Measurements from ENCODE around the gene BAIAP2L1.
A peak's percentile ranks its signal among the peaks of the same experiment; 100 is the strongest.

BAIAP2L1 gene

GRCh38 chr7:98434087-98434486 is 33.2 kb upstream of the BAIAP2L1 start:
- H3K4me1 ChIP-seq (ENCODE audit: control insufficient read depth, insufficient read depth, low read depth, low read length): no peaks in the 10 kb centered on the region
- no peak overlapping the region for H3K23ac ChIP-seq (ENCODE audit: low read length in 2 of 2)
- no peak overlapping the region for H3K9ac ChIP-seq (ENCODE audit: low read length)
- no peaks in the 10 kb centered on the region for H3K79me1 ChIP-seq (replicated peaks; ENCODE audit: low read length, poor library complexity, severe bottlenecking)
- H3K4ac ChIP-seq (ENCODE audit: low read depth in 1 of 2, low read length in 2 of 2): no peak overlapping the region
- H2BK15ac ChIP-seq (ENCODE audit: low read depth, poor library complexity, severe bottlenecking): no peak overlapping the region
- no peak overlapping the region for H2BK12ac ChIP-seq (ENCODE audit: low read length in 2 of 2)
- H4K8ac ChIP-seq (ENCODE audit: low read length): no peak overlapping the region
- H3K9me3 ChIP-seq (ENCODE audit: control insufficient read depth, low read length): no peaks in the 10 kb centered on the region
- H2BK5ac ChIP-seq (ENCODE audit: low read depth, low read length, poor library complexity, severe bottlenecking): no peak overlapping the region
- H3K36me3 ChIP-seq (ENCODE audit: control insufficient read depth in 1 of 2, insufficient read depth in 2 of 2, low read depth in 1 of 2, low read length in 2 of 2): no peaks in the 10 kb centered on the region
- H3K27me3 ChIP-seq (ENCODE audit: control insufficient read depth in 1 of 2, insufficient read depth in 1 of 2, low read length in 2 of 2): peaks cover 0 to 17% of the 10 kb centered on the region in 2 experiments
- no peak overlapping the region for H2BK120ac ChIP-seq (ENCODE audit: low read depth, low read length)
- 88% methylated on average over 10 of the region's 10 CpGs for WGBS
- H3K27ac ChIP-seq (ENCODE audit: low read length, poor library complexity, severe bottlenecking): no peak overlapping the region
- H3K4me3 ChIP-seq (ENCODE audit: insufficient read depth in 1 of 2, low read depth in 1 of 2, low read length in 2 of 2): no peak overlapping the region
- H3K18ac ChIP-seq (ENCODE audit: low read depth in 1 of 2, low read length in 2 of 2): no peak overlapping the region
- no peak overlapping the region for H3K14ac ChIP-seq (ENCODE audit: low read length in 2 of 2)
- no peak for DNase-seq
- H2AFZ ChIP-seq (ENCODE audit: low read depth, low read length): no peak overlapping the region
- no peak overlapping the region for H4K91ac ChIP-seq (ENCODE audit: low read length)
- no peak overlapping the region for H2AK5ac ChIP-seq (ENCODE audit: low read length, severe bottlenecking)
- H3K4me2 ChIP-seq (ENCODE audit: low read length, poor library complexity, severe bottlenecking): no peak overlapping the region

DNA sequence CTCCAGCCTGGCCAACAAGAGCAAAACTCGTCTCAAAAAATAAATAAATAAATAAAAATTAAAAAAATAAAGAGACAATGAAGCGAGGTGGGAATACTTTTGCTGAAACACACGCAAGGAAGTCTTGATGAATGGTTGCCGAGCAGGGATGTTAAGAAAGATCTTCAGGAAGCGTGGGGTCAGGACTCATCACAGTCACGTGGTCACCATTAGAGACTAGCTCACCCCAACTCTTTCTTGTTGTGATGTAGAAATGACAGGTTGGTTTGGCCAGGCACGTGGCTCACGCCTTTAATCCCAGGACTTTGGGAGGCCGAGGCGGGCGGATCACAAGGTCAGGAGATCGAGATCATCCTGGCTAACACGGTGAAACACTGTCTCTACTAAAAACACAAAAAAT is 28.9 kb upstream of the BAIAP2L1 start:
- Histone ChIP-seq H3K36me3 (ENCODE audit: control insufficient read depth in 1 of 2, insufficient read depth in 2 of 2, low read depth in 1 of 2, low read length in 2 of 2) (no peaks in the 10 kb centered on the region), H2AFZ (ENCODE audit: low read depth, low read length) (no peak overlapping the region), H2BK12ac (ENCODE audit: low read length in 2 of 2) (no peak overlapping the region), H3K27me3 (ENCODE audit: control insufficient read depth in 1 of 2, insufficient read depth in 1 of 2, low read length in 2 of 2) (peaks cover 0 to 17% of the 10 kb centered on the region in 2 experiments), H3K23ac (ENCODE audit: low read length in 2 of 2) (no peak overlapping the region), H3K27ac (ENCODE audit: low read length, poor library complexity, severe bottlenecking) (no peak overlapping the region), H2BK120ac (ENCODE audit: low read depth, low read length) (no peak overlapping the region), H2AK5ac (ENCODE audit: low read length, severe bottlenecking) (no peak overlapping the region), H3K9me3 (ENCODE audit: control insufficient read depth, low read length) (no peaks in the 10 kb centered on the region), H3K4me2 (ENCODE audit: low read length, poor library complexity, severe bottlenecking) (no peak overlapping the region), H3K9ac (ENCODE audit: low read length) (no peak overlapping the region), H2BK15ac (ENCODE audit: low read depth, poor library complexity, severe bottlenecking) (no peak overlapping the region), H3K79me1 (replicated peaks; ENCODE audit: low read length, poor library complexity, severe bottlenecking) (no peaks in the 10 kb centered on the region), H3K4me3 (ENCODE audit: insufficient read depth in 1 of 2, low read depth in 1 of 2, low read length in 2 of 2) (no peak overlapping the region), H3K4me1 (ENCODE audit: control insufficient read depth, insufficient read depth, low read depth, low read length) (no peaks in the 10 kb centered on the region), H3K14ac (ENCODE audit: low read length in 2 of 2) (no peak overlapping the region), H4K91ac (ENCODE audit: low read length) (no peak overlapping the region), H3K18ac (ENCODE audit: low read depth in 1 of 2, low read length in 2 of 2) (no peak overlapping the region), H2BK5ac (ENCODE audit: low read depth, low read length, poor library complexity, severe bottlenecking) (no peak overlapping the region), H3K4ac (ENCODE audit: low read depth in 1 of 2, low read length in 2 of 2) (no peak overlapping the region), H4K8ac (ENCODE audit: low read length) (no peak overlapping the region)
- 98% methylated on average over 10 of the region's 13 CpGs for WGBS
- no peak for DNase-seq

DNA sequence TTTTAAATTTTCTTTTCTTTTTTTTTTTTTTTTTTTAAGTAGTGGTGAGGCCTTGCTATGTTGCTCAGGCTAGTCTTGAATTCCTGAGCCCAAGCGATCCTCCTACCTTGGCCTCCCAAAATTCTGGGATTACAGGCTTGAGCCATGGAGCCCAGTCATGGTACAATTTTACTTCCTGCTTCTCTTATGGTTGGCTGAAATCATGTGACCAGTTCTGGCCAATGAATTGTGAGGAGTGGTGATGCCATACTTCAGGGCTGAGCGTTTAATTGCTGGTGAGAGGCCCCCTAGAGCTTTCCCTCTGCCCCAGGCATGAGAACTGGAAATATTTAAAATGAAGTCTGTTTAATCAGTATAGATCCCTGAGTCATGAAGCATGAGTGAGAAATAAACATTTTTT is 22.2 kb upstream of the BAIAP2L1 start:
- Histone ChIP-seq H2AFZ (ENCODE audit: low read depth, low read length) (no peak overlapping the region), H2BK5ac (ENCODE audit: low read depth, low read length, poor library complexity, severe bottlenecking) (no peak overlapping the region), H3K27me3 (ENCODE audit: control insufficient read depth in 1 of 2, insufficient read depth in 1 of 2, low read length in 2 of 2) (peaks cover 0 to 3% of the 10 kb centered on the region in 2 experiments), H4K8ac (ENCODE audit: low read length) (no peak overlapping the region), H3K9ac (ENCODE audit: low read length) (no peak overlapping the region), H3K27ac (ENCODE audit: low read length, poor library complexity, severe bottlenecking) (no peak overlapping the region), H2BK12ac (ENCODE audit: low read length in 2 of 2) (no peak overlapping the region), H3K79me1 (replicated peaks; ENCODE audit: low read length, poor library complexity, severe bottlenecking) (no peaks in the 10 kb centered on the region), H3K4ac (ENCODE audit: low read depth in 1 of 2, low read length in 2 of 2) (no peak overlapping the region), H3K4me3 (ENCODE audit: insufficient read depth in 1 of 2, low read depth in 1 of 2, low read length in 2 of 2) (no peak overlapping the region), H3K9me3 (ENCODE audit: control insufficient read depth, low read length) (no peaks in the 10 kb centered on the region), H2BK120ac (ENCODE audit: low read depth, low read length) (no peak overlapping the region), H3K4me1 (ENCODE audit: control insufficient read depth, insufficient read depth, low read depth, low read length) (peaks cover 11% of the 10 kb centered on the region), H2BK15ac (ENCODE audit: low read depth, poor library complexity, severe bottlenecking) (no peak overlapping the region), H3K14ac (ENCODE audit: low read length in 2 of 2) (no peak overlapping the region), H3K4me2 (ENCODE audit: low read length, poor library complexity, severe bottlenecking) (no peak overlapping the region), H3K23ac (ENCODE audit: low read length in 2 of 2) (no peak overlapping the region), H3K36me3 (ENCODE audit: control insufficient read depth in 1 of 2, insufficient read depth in 2 of 2, low read depth in 1 of 2, low read length in 2 of 2) (no peaks in the 10 kb centered on the region), H2AK5ac (ENCODE audit: low read length, severe bottlenecking) (no peak overlapping the region), H3K18ac (ENCODE audit: low read depth in 1 of 2, low read length in 2 of 2) (no peak overlapping the region), H4K91ac (ENCODE audit: low read length) (no peak overlapping the region)
- DNase-seq: peak; percentile 39
- 80% methylated on average over 2 of the region's 2 CpGs for WGBS

DNA sequence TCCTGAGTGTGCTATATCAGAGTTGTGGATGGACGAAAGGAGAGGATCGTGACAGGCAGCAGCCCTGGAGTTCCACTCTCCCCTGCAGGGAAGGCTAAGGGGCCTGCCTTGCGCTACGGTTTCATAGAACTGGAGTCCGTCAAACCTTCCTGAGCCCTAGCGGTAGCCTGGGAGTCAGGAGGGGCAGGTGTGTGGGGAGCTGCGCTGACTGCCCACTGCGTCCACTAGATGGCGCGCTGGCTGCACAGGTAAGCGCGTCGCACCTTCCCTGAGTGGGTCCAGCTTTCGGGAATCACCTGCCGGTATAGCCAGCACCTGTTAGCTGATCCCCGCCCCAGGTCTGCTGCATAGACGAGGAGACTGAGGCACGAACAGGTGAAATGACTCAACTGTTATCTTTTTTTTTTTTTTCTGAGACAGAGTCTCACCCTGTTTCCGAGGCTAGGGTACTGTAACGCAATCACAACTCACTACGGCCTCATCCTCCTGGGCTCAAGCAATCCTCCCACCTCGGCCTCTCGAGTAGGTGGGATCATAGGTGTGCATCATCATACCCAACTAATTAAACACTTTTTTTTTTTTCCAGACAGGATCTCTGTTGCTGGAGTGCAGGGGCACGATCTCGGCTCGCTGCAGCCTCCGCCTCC is 20.2 kb upstream of the BAIAP2L1 start:
- Histone ChIP-seq H3K4me2 (ENCODE audit: low read length, poor library complexity, severe bottlenecking) (no peak overlapping the region), H3K23ac (ENCODE audit: low read length in 2 of 2) (no peak overlapping the region), H3K27ac (ENCODE audit: low read length, poor library complexity, severe bottlenecking) (no peak overlapping the region), H2BK12ac (ENCODE audit: low read length in 2 of 2) (peak overlapping the region in 1 of 2 experiments; percentile 54), H3K14ac (ENCODE audit: low read length in 2 of 2) (no peak overlapping the region), H3K4ac (ENCODE audit: low read depth in 1 of 2, low read length in 2 of 2) (no peak overlapping the region), H4K8ac (ENCODE audit: low read length) (no peak overlapping the region), H3K9me3 (ENCODE audit: control insufficient read depth, low read length) (no peaks in the 10 kb centered on the region), H3K4me3 (ENCODE audit: insufficient read depth in 1 of 2, low read depth in 1 of 2, low read length in 2 of 2) (no peak overlapping the region), H3K9ac (ENCODE audit: low read length) (no peak overlapping the region), H3K4me1 (ENCODE audit: control insufficient read depth, insufficient read depth, low read depth, low read length) (peaks cover 11% of the 10 kb centered on the region), H3K18ac (ENCODE audit: low read depth in 1 of 2, low read length in 2 of 2) (no peak overlapping the region), H3K79me1 (replicated peaks; ENCODE audit: low read length, poor library complexity, severe bottlenecking) (no peaks in the 10 kb centered on the region), H3K36me3 (ENCODE audit: control insufficient read depth in 1 of 2, insufficient read depth in 2 of 2, low read depth in 1 of 2, low read length in 2 of 2) (no peaks in the 10 kb centered on the region), H2AK5ac (ENCODE audit: low read length, severe bottlenecking) (no peak overlapping the region), H2AFZ (ENCODE audit: low read depth, low read length) (no peak overlapping the region), H2BK120ac (ENCODE audit: low read depth, low read length) (no peak overlapping the region), H2BK5ac (ENCODE audit: low read depth, low read length, poor library complexity, severe bottlenecking) (no peak overlapping the region), H2BK15ac (ENCODE audit: low read depth, poor library complexity, severe bottlenecking) (no peak overlapping the region), H3K27me3 (ENCODE audit: control insufficient read depth in 1 of 2, insufficient read depth in 1 of 2, low read length in 2 of 2) (no peaks in the 10 kb centered on the region), H4K91ac (ENCODE audit: low read length) (peak overlapping the region; percentile 3)
- 39% methylated on average over 27 of the region's 27 CpGs for WGBS
- DNase-seq: peak; percentile 29
